ENCODE data around the gene TSPY9.
"Not testable (repeated sequence)": the region's sequence is repeated elsewhere in the genome, so short reads cannot be mapped to it uniquely, and the experiment has no call there.

The TSPY9 gene
- total RNA-seq, result 0 reads per million in 4 donors

GRCh38 chrY:9486967-9487366 lies at the start of gene TSPY9:
TSS of gene TSPY9 (plus strand) at chrY:9487267. CDS start at chrY:9487313, 46 bp downstream.
- DNase-seq, result not testable (repeated sequence)

- not testable (repeated sequence) for DNase-seq
Observed at GRCh38 chrY:9466655-9467054, 20.4 kb upstream of the TSPY9 start, which contains the start of gene TSPY1. TSS of gene TSPY1 (plus strand) at chrY:9466955. CDS start at chrY:9467001, 46 bp downstream.

- DNase-seq, result not testable (repeated sequence)
Observed at GRCh38 chrY:9504396-9504795, 17.3 kb downstream of the TSPY9 start.

DNA sequence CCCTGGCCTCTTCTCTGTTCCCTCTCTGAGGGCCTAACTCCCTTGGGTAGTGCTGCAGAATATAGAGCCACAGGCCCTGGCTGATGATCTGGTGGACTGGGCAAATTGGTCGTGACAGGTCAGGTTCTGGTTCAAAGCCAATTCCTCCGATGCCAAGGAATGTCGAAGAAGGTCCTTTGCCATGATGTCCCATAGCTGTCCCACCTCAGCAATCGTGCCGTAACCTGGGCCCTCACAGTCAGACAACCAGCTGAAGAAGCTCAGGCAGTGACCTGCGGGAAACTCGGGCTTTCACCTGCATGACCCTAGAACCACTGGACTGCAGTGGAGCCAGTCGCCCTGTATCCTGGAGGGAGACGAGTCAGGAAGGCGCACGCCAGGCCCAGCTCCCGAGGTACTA lies 29.2 kb downstream of the TSPY9 start:
- DNase-seq, result not testable (repeated sequence)

DNA sequence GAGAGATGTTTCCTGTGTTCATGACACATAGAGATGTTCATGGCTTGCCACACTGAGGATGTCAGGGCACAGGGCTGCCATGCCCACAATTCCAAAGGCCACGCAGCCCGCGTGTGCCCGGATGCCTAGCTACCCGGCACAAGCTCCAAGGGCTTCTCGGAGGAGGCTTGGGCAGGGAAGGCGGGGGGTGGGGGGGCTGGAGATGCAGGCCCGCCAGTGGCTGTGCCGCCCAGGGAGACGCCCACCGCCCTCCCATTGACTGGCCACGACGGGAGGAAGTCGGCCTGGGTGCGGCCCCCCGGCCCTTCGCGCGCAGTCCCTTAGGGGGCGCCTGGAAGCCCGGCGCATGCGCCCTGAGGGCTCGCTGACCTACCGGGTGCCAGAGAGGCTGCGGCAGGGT lies 40.5 kb downstream of the TSPY9 start, which contains the start of gene TSPY10:
Gene TSPY10, plus strand, starts transcription at position 301 of the 400 bp plus-strand sequence. Its CDS starts 46 bp downstream, at position 347.
- not testable (repeated sequence) for DNase-seq
